ENCODE measurements around the gene UNC50. TPM values are rescaled to one million over a fixed set of nuclear protein-coding genes. Genes with fewer than 3 reads are reported as not detected.
"Not testable (repeated sequence)": the region's sequence is repeated elsewhere in the genome, so short reads cannot be mapped to it uniquely, and the experiment has no call there.

The UNC50 gene
- total and polyA plus RNA-seq, 8 donors, result 10.3 to 71.4 (median 36.2) TPM

DNA sequence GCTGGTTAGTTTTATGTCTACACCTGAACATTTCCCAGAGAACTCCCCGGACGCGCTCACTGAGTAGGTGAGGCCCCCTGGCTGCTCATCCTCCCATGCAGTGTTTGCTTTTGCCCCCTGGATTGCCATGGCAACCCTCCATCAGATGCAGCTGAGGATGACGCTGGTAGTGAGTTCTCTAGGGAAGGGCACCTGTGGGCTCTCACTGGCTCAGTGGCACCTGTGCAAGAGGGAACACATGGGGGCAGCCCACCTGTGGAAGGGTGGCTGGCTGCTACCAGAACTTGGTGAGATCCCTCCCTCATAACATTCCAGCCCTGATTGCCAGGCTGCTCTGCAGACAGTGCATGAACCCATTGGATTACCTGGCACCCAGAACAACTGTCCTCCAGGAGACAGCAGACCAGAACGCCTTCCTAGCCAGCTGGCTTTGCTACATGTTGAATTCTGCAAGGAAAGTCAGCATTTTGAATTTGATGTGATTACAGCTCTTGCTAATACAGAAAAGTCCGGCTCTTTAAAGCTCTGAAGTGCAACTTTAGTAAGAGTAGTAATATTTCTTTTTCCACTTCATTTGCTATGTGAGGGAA, 21.7 kb upstream of the UNC50 start:
- TF ChIP-seq POLR2A (IDR thresholded peaks at IDR 0.05), result no peak
- no peak for TF ChIP-seq EP300 (IDR thresholded peaks at IDR 0.05)
- no peak for TF ChIP-seq POLR2AphosphoS5 (IDR thresholded peaks at IDR 0.05)
- TF ChIP-seq, protein P1, sequence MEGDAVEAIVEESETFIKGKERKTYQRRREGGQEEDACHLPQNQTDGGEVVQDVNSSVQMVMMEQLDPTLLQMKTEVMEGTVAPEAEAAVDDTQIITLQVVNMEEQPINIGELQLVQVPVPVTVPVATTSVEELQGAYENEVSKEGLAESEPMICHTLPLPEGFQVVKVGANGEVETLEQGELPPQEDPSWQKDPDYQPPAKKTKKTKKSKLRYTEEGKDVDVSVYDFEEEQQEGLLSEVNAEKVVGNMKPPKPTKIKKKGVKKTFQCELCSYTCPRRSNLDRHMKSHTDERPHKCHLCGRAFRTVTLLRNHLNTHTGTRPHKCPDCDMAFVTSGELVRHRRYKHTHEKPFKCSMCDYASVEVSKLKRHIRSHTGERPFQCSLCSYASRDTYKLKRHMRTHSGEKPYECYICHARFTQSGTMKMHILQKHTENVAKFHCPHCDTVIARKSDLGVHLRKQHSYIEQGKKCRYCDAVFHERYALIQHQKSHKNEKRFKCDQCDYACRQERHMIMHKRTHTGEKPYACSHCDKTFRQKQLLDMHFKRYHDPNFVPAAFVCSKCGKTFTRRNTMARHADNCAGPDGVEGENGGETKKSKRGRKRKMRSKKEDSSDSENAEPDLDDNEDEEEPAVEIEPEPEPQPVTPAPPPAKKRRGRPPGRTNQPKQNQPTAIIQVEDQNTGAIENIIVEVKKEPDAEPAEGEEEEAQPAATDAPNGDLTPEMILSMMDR (IDR thresholded peaks at IDR 0.05), result no peak
- 90 to 96% (median 94%) methylated on average over 6 of the region's 6 CpGs for WGBS, 5 donors
- no peak overlapping the region for H3K27ac ChIP-seq
- no peaks in the 10 kb centered on the region for H3K4me1 ChIP-seq
- peaks cover 8 to 83% (median 74%) of the 10 kb centered on the region in 4 donors for H3K36me3 ChIP-seq
- no peaks in the 10 kb centered on the region for H3K27me3 ChIP-seq
- H3K4me3 ChIP-seq, result no peak overlapping the region
- intact Hi-C loops (cut with DNase I; ENCODE audit: low total_unique reads), result no loop called here
- no peak for DNase-seq
- no peaks in the 10 kb centered on the region for H3K9me3 ChIP-seq

- no peaks in the 10 kb centered on the region for H3K4me1 ChIP-seq
- intact Hi-C loops (cut with DNase I; ENCODE audit: low total_unique reads), result no loop called here
- no peak overlapping the region for H3K27ac ChIP-seq
- 83 to 92% (median 88%) methylated on average over 4 of the region's 4 CpGs for WGBS, 5 donors
- no peaks in the 10 kb centered on the region for H3K9me3 ChIP-seq
- no peak for TF ChIP-seq EP300 (IDR thresholded peaks at IDR 0.05)
- TF ChIP-seq, protein P1 (IDR thresholded peaks at IDR 0.05), result no peak
- TF ChIP-seq POLR2A (IDR thresholded peaks at IDR 0.05), result no peak
- no peak for TF ChIP-seq POLR2AphosphoS5 (IDR thresholded peaks at IDR 0.05)
- H3K27me3 ChIP-seq, result no peaks in the 10 kb centered on the region
- DNase-seq, result no peak
- H3K36me3 ChIP-seq, result peaks cover 2 to 73% (median 54%) of the 10 kb centered on the region in 4 donors
- H3K4me3 ChIP-seq, result no peak overlapping the region
These were observed 19.4 kb upstream of the UNC50 start for GRCh38 chr2:98588880-98589431.

DNA sequence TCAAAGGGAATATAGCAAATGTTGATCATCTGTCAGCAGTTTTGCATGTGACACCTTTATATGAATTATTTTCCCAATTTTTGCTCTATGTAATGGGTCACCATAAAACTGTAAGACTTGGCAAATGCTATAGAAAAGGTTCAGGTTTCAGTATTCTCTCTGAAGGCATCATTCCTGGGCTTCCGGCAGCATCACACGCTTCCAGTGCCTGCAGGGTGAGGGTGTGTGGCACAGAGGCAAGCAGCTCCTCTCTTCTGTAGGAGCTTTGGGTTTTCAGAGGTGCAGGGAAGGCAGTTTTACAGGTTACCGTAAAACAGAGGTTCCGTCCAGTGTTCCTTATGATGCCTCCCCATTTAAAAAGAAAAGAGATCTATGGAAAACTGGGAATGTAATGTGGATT, 18.9 kb upstream of the UNC50 start:
- no peak for DNase-seq
- intact Hi-C loops (cut with DNase I; ENCODE audit: low total_unique reads), result no loop called here
- Histone ChIP-seq H3K36me3 (peaks cover 2 to 68% (median 48%) of the 10 kb centered on the region in 4 donors), H3K4me1 (no peaks in the 10 kb centered on the region), H3K27me3 (no peaks in the 10 kb centered on the region), H3K4me3 (no peak overlapping the region), H3K27ac (no peak overlapping the region), H3K9me3 (no peaks in the 10 kb centered on the region)
- TF ChIP-seq, protein P1 (IDR thresholded peaks at IDR 0.05), result no peak
- no peak for TF ChIP-seq EP300 (IDR thresholded peaks at IDR 0.05)
- no peak for TF ChIP-seq POLR2AphosphoS5 (IDR thresholded peaks at IDR 0.05)
- TF ChIP-seq POLR2A (IDR thresholded peaks at IDR 0.05), result no peak
- WGBS, 5 donors, result 95 to 100% (median 98%) methylated on average over 4 of the region's 4 CpGs

GRCh38 chr2:98592565-98592964, 15.8 kb upstream of the UNC50 start:
- Histone ChIP-seq H3K36me3 (peaks cover 2 to 49% (median 44%) of the 10 kb centered on the region in 4 donors), H3K4me1 (no peaks in the 10 kb centered on the region), H3K9me3 (no peaks in the 10 kb centered on the region), H3K27ac (no peak overlapping the region), H3K27me3 (no peaks in the 10 kb centered on the region), H3K4me3 (no peak overlapping the region)
- intact Hi-C loops (cut with DNase I; ENCODE audit: low total_unique reads), result no loop called here
- WGBS, 5 donors, result 93 to 99% (median 96%) methylated on average over 6 to 8 of the region's 8 CpGs
- no peak for DNase-seq
- TF ChIP-seq POLR2A (IDR thresholded peaks at IDR 0.05) (no peak), EP300 (IDR thresholded peaks at IDR 0.05) (no peak), POLR2AphosphoS5 (IDR thresholded peaks at IDR 0.05) (no peak)
- TF ChIP-seq, protein P1 (IDR thresholded peaks at IDR 0.05), result no peak

DNA sequence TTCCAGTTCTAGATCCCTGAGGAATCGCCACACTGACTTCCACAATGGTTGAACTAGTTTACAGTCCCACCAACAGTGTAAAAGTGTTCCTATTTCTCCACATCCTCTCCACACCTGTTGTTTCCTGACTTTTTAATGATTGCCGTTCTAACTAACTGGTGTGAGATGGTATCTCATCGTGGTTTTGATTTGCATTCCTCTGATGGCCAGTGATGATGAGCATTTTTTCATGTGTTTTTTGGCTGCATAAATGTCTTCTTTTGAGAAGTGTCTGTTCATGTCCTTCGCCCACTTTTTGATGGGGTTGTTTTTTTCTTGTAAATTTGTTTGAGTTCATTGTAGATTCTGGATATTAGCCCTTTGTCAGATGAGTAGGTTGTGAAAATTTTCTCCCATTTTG, 13.7 kb upstream of the UNC50 start:
- intact Hi-C loops (cut with DNase I; ENCODE audit: low total_unique reads); DNase-seq; H3K4me1 ChIP-seq; H3K9me3 ChIP-seq; H3K27me3 ChIP-seq; H3K27ac ChIP-seq; H3K4me3 ChIP-seq: not testable (repeated sequence)
- peaks cover 10 to 61% (median 54%) of the 10 kb centered on the region in 4 donors for H3K36me3 ChIP-seq
- 88 to 100% (median 91%) methylated on average over 2 to 4 of the region's 4 CpGs for WGBS, 5 donors

All from stomach (tissue), 9 donors.